Urothelium cell line (cell line): Measurements from ENCODE around the gene KCNQ5.

ENCODE experiments used
- DNase-seq: peaks from one replicate; pipeline ENCODE4 v3.0.0; 2011; ENCODE audit warnings: low spot score, mixed read lengths
- FAIRE-seq: peaks from 2 replicates; lab custom pipeline; 2011; peaks lifted over from hg19 to GRCh38; lab: Jason Lieb, UNC

The KCNQ5 gene

DNA sequence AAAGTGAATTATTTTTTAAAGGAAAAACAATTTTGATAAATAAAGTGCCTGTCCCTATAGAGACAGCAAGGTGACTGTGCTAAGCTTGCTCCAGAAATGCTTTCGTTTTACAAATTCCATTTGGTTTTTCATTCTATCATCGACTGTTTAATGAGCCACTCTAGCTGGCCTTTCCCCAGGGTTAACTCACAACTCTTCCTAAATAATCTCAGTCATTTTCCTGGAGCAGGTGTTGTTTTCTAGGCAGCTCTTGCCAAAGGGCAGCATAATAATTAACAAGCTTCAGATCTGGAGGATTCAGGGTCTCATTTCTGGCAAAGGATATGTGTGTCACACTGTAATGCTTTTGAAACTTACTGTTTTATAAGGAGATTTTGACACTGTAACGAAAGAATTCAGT lies 419.2 kb downstream of the KCNQ5 start:
- FAIRE-seq = no peak
- no peak for DNase-seq

DNA sequence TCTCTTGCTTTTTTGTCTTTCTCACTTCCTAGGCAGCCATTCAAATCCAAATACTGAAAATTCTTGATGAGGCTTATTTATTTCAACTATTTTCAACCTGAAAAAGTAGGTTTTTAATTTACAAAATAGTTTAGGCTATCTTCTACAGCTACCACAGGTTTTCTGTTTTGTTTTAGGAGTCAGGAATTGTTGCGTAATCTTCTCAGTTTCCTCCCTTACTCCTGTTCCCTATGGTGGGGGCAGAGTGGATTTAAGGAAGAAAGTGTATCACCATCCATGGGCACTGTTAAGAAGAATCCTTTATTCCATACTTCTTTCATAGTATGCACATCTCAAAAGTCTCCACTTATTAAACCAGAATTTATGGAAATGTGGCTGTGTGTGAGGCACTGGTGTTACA lies 421.0 kb downstream of the KCNQ5 start:
- FAIRE-seq (no peak), DNase-seq (no peak)

DNA sequence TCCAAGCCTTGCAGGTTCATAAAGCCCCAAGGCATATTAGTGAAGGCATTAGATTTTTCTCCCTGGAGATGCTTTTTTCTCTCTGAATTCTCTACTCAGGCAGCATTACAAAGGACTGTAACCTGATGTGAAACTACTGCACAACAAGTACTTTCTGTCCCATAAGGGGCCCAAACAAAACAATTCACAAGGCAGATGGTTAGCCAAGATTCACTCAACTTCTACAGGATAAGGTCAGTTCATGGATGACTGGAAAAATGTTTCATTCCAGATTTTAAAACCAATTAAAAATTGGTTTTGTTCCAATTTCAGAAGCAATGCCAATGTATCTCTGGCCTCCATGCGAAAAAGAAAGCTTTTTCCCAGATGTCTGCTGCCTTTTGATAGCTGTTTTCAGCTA lies 421.6 kb downstream of the KCNQ5 start:
- DNase-seq = no peak
- FAIRE-seq = no peak

DNA sequence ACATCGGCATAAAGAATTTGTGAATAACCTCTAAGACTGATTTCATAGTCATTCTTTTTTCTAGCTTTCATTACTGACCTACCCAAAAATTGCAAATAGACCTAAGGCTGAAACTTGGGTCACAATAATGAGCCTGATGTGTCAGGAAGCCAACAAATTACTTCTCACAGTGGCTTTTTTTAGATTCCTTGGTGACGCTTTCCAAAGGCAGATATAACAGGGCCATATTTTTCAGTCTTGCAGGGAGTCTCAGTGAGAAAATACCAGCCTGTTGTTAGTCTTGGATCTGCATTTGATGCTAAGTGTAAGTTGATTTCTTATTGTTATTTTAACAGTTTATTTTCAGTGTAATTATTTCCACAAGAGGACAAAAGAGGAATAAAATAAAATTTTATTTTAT lies 423.7 kb downstream of the KCNQ5 start:
- DNase-seq = no peak
- FAIRE-seq = no peak

DNA sequence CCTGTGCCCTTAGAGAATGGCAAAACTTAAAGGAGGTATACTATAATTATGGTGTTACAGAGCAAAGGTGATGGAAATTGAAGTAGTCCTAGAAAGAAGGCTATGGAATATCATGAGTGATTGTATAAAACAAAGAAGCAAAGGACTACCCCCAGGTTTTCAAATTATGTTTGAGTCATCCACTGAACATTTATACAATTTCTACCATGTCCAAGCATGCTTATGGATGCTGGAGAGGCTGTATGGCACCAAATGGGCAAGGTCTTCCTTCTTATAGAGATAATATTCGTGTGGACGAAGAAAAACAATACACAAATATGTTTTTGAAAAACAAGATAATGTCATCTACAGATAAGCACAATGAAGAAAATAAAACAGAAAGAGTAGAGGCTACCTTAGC lies 425.9 kb downstream of the KCNQ5 start:
- FAIRE-seq (no peak), DNase-seq (no peak)

DNA sequence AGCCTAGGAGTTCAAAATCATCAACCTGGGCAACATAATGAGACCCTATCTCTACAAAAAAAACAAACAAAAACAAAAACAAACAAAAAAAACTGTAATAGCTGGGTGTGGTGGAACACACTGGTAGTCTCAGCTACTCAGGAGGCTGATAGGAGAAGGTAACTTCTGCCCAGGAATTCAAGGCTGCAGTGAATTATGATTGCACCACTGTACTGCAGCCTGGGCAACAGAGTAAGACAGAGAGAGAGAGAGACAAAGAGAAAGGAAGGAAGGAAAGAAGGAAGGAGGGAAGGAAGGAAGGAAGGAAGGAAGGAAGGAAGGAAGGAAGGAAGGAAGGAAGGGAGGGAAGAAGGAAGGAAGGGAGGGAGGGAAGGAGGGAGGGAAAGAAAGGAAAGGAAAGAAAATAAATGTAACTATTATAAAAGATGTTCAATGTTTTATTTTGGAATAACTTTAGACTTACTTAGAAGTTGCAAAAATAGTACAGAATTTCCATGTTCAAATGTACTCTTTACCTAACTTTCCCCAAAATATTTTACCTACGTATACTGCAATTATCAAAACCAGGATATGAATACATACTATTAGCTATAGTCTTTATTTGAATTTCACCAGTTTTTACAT lies 428.2 kb downstream of the KCNQ5 start:
- DNase-seq = no peak
- no peak for FAIRE-seq

DNA sequence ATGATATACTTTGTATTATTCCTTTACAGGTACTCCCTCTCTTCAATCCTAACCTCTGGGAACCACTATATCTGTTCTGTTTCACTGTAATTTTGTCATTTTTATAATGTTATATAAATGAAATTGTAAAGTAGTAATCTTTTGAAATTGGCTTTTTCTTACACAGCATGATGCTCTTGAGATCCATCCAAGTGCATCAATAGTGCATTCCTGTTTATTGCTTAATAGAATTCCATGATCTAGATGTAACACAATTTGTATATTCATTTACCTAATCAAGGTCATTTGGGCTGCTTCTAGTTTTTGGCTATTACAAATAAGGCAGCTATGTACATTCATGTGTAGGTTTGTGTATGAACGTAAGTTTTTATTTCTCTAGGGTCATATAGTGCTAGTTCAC lies 428.8 kb downstream of the KCNQ5 start:
- FAIRE-seq = no peak
- DNase-seq = no peak

DNA sequence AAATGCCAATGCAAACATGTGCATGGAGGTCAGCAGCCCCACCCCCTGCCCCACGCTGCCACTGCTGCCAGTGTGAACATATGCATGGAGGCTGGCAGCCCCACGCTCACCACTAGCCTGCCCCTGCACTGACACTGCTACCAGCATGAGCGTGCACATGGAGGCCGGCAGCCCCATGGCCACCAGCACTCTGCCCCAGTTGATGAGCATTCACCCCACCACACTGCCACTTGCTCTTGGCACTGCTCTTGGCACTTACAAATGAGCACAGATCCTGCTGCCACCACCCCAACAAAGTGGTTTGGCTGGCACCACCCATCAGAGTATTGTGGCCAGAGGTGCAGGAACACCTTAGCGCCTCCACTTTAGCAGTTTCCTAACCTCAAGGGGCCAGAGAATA lies 429.3 kb downstream of the KCNQ5 start:
- no peak for DNase-seq
- FAIRE-seq = no peak

DNA sequence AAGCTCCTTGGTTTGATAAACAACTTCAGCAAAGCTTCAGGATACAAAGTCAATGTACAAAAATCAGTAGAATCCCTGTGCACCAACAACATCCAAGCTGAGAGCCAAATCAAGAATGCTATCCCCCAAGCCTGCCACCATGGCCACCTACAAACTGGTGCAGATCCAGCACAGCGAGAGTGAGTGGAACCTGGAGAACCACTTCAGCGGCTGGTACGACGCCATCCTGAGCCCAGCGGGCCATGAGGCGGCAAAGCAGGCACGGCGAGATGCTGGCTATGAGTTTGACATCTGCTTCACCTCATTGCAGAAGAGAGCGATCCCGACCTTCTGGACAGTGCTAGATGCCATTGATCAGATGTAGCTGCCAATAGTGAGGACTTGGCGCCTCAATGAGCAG lies 433.1 kb downstream of the KCNQ5 start:
- DNase-seq (no peak), FAIRE-seq (no peak)

DNA sequence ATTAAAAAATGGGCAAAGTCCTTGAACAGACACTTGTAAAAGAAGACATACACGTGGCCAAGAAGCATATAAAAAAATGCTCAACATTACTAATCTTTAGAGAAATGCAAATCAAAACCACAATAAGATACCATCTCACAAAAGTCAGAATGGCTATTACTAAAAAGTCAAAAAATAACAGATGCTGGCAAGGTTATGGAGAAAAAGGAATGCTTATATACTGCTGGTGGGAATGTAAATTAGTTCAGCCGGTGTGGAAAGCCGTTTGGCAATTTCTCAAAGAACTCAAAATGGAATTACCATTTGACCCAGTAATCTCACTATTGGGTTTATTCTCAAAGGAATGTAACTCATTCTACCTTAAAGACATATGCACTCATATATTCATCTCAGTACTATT lies 436.9 kb downstream of the KCNQ5 start:
- FAIRE-seq (no peak), DNase-seq (no peak)

DNA sequence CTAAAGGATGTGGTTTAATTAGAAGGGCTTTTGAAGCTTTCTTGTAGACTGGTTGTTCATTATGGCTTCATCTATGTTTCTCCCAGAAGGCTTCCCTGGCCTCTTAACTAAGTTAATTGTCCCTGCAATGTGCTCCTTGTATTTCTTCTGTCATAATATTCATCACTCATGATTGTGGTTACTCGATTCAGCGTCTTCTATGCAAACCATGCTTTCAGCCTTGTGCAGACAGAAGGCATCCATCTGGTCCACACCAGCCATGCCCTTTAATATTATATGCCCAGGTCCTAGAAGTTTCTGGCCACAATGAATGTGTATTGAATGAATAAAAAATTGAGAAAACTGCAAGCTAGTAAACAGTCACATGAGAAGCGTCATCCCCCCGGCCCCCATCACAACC lies 440.3 kb downstream of the KCNQ5 start:
- FAIRE-seq (no peak), DNase-seq (no peak)

DNA sequence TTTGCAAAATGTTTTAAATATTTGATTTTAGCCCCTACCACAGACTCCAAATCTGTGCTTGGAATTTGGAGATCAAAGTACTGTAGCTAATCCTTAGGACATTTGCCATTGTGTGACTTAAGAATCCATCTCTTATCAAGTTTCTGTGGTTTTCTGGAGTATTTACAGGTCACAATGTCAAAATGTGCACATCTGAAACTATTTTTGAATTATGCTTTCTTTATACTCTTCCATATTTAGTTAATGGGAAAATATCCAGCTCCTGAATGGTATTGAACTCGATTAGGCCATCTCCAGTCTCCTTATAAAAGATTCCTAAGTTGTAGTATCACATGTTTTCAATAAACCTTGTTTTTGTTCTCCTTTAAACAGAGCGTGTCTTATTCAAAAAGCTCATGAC lies 441.0 kb downstream of the KCNQ5 start:
- FAIRE-seq (no peak), DNase-seq (no peak)

DNA sequence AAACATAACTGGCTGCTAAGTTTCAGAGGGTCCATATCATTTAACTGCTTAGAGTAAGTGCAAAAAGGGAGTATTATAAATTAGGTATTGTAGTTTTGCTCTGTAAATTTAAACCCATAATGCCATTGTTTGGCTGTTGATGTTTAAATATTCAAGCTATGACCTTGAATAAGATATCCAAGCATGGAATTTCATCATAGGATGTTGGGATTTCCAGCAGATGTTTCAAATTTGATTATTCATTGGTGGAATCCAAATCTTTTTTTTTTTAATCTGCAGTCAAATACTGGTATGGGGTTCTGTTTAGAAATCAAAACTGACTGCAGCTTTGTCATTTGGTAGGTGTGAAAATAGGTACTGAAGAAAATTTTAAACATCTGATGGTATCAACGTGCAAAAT lies 442.4 kb downstream of the KCNQ5 start:
- DNase-seq (no peak), FAIRE-seq (no peak)

DNA sequence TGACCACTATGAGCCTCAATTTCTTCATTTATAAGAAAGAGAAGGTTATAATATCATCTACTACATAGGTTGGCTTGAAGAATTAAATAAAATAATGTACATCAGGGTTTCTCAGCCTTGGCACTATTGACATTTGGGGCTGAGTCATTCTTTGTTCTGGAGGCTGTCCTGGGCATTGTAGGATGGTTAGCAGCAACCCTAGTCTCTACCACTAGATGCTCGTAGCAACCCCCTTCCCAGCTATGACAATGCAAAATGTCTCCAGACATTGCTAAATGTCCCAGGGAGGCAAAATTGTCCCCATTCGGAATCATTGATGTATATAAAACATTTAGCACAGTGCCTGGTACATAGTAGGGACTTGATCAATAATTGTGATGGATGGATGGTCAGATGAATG lies 451.4 kb downstream of the KCNQ5 start:
- FAIRE-seq (no peak), DNase-seq (peak; percentile 25)

DNA sequence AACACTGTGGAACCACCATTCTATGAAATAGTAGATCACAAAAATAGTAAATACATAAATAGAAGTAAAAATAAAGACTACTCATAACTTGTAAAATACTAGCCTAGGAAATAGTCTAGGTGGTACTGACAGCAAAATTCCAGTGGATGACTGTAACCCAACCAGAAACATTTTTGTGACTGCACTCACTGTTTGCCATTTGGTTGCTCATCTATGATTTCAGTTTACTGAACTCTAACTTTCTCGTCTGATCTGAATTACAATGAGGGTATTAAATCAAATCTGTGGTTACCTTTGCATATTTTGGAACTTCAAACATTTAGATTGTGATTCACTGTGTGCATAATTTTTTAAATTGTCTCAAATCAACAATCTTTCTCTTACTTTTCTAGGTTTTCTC lies 452.3 kb downstream of the KCNQ5 start:
- DNase-seq (peak; percentile 62), FAIRE-seq (no peak)

DNA sequence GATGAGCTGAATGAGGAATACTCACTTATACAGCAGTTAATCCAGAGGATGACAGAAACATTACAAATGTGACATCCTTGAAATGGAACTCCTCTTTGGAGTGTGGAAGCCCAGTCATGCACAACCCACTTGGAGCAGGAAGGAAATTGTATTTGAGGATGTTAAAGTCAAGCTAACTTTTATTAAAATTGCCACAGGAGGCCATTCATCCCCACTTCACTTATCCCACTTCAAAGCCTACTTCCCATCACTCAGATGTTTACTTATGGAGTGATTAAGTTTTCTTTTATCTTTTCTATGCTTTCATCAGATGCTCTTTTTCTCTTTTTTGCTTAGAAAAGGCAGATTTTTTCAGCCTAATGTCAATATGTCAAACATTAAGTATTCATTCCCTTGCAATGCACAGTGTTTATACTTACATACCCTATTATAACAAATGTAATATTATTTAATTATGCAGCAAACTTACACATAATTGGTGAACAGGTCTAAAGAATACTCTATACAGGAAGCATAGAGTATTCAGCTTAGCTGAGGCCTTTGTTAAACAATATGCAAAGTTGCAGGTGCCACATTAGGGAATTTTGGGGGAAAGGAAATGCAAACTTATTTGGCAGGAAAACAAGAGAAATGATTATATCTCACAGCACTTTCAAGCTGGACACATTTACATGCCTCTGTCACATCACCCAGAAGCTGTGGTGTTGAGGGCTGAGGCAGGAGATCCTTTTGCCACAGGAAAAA lies 454.5 kb downstream of the KCNQ5 start:
- FAIRE-seq = peak; percentile 30
- no peak for DNase-seq

DNA sequence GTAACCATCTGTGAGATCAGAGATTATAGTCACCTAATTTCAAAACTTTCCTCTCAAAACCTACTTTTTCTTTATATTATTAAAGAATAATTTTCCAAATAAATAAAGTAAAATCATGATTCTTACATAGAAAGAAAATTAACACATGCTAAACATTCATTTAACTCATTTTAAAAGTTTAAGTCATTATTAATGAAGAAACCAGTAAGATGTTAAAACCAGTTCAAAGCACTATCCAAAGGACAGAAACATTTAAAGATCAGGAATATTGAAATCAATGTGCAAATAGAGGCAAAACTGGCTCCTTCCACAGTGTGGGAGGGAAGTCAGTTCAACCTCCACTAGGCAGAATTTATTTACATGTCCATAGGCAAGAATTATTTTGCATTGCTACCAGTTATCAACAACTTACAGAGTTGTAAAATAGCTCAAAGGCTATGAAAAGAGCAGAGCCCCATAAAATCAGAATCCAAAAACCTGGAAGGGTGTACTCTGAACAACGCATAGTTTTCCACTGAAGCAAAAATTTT lies 456.5 kb downstream of the KCNQ5 start:
- FAIRE-seq (no peak), DNase-seq (no peak)

DNA sequence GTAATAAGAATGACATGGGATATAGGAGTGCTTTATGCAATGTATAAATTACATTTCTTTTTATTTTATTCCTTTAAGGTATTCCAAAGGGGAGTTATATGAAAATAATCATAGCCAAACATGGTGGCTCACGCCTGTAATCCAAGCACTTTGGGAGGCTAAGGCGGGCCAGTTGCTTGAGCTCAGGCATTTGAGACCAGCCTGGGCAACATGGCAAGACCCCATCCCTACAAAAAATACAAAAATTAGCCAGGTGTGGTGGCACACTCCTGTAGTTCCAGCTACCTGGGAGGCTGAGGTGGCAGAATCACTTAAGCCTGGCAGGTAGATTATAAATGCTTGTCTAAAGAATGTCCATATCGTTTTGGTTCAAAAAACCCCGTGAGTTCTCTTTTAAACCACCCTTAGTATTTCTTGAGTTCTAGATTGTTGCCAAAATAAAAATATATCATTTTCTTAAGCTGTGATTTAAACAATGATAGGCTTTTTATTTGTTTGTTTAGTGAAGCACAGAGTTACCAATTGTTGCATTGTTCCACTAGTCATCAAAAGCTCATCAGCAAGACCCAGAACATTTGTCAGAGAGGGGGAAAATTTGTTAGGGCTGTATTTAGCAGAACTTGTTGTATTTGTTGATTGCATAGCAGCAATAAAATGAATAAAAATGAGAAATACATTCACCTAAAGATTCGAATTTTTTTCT lies 457.2 kb downstream of the KCNQ5 start:
- FAIRE-seq (no peak), DNase-seq (no peak)

DNA sequence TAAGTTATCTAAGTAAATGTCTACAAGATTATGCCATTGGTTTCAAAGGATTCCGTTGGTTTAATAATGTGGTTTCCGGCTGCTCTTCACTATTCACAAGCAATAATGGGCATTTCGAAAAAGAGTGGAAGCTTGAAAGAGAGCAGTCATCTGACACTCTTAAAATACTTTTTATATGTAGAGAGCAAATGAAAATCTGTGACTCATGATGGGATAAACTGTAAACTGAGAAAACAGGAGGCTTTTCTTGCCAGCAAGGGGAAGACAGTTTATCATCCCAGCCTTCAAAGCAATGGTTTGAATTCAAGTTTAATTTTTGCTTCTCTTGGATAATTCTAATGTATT lies 457.7 kb downstream of the KCNQ5 start:
- FAIRE-seq = no peak
- DNase-seq = peak; percentile 35

DNA sequence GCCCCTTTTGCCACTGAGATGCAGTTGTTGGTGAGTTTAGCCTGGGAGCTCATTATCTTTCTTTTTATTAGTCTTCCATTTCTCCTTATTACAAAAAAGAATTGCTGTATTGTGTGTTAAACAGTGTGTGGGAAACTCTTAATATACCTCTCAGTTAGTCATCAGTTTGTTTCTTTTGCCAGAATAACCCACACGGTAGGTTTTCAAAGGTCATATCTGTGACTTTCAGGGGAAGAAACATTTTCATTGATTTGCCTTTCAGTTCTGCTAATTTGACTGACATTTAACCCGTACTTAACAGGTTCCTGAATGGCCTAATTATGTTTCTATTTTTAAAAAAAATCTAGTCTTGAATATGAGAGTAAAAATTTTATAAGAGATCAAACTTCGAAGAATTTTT lies 458.1 kb downstream of the KCNQ5 start:
- DNase-seq (no peak), FAIRE-seq (no peak)

DNA sequence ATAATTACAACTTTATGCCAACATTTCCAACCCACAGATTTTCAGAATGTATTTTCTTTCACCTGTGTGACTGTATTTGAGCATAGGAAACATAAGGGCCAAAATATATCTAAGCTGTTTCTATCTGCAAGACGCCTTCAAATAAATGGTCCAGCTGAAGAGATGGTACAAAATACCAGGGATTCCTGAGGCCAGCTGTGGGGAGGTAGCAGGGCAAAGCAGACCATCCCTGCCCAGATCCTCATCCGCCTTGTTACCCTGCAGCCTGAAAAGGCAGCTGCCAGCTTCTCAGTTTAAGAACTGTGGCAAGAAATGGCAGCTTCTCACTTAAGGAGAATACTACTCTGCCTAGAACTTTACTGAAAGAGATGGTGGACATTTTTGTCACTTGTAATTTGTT lies 460.1 kb downstream of the KCNQ5 start:
- DNase-seq (peak; percentile 25), FAIRE-seq (no peak)

DNA sequence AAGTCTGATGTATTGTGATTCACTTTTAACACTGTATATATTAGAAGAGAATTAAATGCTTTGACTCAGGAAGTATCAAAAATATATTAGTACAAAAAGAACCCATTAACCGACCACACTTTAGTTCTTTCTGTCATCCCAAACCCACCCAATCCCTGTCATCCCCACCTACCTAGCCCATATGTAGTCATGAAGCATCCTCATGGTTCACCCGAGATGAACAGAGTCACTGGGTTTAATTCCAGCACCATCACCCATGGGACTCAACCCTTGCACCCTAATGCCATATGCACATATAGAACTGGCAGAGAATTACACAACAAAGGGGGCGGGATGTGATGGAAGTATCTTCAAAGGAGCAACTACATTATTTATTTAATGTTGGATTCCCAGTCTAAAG lies 462.0 kb downstream of the KCNQ5 start:
- FAIRE-seq (no peak), DNase-seq (no peak)
